ENCODE measurements around the gene SLFN12L.
A peak's percentile ranks its signal among the peaks of the same experiment; 100 is the strongest.

Gene SLFN12L

DNA sequence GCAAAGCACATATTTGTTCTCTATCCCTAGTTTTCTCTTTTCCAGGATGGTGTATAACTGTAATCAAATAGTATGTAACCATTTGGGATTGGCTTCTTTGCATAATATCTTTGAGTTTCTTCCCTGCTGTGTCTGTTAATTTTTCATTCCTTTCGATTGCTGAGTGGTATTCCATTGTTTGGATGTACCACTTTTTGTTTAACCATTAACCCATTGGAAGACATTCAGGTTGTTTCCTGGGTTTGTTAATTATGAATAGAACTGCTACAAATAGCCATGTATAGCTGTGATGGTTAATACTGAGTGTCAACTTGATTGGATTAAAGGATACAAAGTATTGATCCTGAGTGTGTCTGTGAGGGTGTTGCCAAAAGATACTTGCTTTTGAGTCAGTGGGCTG, 84.3 kb downstream of the SLFN12L start:
- DNase-seq = no peak
- WGBS (ENCODE audit: extremely low coverage, insufficient coverage, low lambda C conversion rate) = no CpG with 5 or more reads among the region's 1 CpG
- Histone ChIP-seq H3K27ac (ENCODE audit: low read depth, low read length) (no peak overlapping the region), H3K56ac (ENCODE audit: low read length) (no peak overlapping the region), H2AK5ac (ENCODE audit: low read length) (no peak overlapping the region), H3K27me3 (ENCODE audit: insufficient read depth, low read length, poor library complexity) (peaks cover 7% of the 10 kb centered on the region), H3K4me1 (ENCODE audit: control insufficient read depth, low read depth, low read length) (no peaks in the 10 kb centered on the region), H2BK15ac (replicated peaks; ENCODE audit: low read depth) (no peak overlapping the region), H2BK120ac (ENCODE audit: low read depth, low read length) (no peak overlapping the region), H3K4ac (ENCODE audit: low read depth, low read length) (no peak overlapping the region), H3K23ac (ENCODE audit: low read length) (no peak overlapping the region), H4K5ac (ENCODE audit: low read length) (no peak overlapping the region), H3K9ac (ENCODE audit: low read length) (no peak overlapping the region), H3K18ac (ENCODE audit: low read length) (no peak overlapping the region), H2BK5ac (ENCODE audit: low read length) (no peak overlapping the region), H3K36me3 (ENCODE audit: control insufficient read depth, insufficient read depth, low read length) (no peaks in the 10 kb centered on the region), H3K79me1 (ENCODE audit: low read length) (no peaks in the 10 kb centered on the region), H4K8ac (ENCODE audit: low read depth, low read length) (no peak overlapping the region), H3K4me2 (ENCODE audit: low read length) (no peak overlapping the region), H3K4me3 (ENCODE audit: low read length) (no peak overlapping the region), H3K79me2 (ENCODE audit: control insufficient read depth, insufficient read depth, low read length) (no peaks in the 10 kb centered on the region)

DNA sequence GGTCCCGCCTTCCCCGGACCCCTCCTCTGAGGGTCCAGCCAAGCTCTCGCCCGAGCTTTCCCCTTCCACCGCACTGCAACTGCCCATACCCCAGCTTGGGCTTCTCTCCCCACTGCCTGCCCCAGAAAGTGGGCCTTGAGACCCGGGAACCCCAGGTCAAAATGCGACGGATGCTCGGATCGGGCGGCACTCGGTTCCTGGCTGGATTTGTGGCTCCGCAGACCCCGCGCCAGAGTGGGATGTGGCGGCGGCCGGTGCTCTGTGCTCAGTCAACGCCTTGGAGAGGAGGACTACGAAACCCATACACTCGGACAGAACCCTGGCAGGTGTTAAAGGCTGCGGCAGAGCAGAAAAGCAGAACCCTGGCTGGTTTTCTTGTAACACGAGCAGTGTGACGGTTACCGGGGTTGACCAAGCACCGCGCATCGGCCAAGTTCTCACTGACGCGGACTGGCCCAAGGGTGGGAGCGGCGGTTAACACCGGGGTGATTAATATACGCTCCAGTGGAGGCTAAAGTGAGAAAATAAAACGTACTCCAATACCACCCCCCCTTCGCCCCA, 88.0 kb downstream of the SLFN12L start:
- no CpG with 5 or more reads among the region's 36 CpGs for WGBS (ENCODE audit: extremely low coverage, insufficient coverage, low lambda C conversion rate)
- no peak overlapping the region for H4K8ac ChIP-seq (ENCODE audit: low read depth, low read length)
- no peak overlapping the region for H2BK120ac ChIP-seq (ENCODE audit: low read depth, low read length)
- peak overlapping the region; percentile 82 for H3K56ac ChIP-seq (ENCODE audit: low read length)
- no peak overlapping the region for H3K18ac ChIP-seq (ENCODE audit: low read length)
- no peak overlapping the region for H3K4me3 ChIP-seq (ENCODE audit: low read length)
- H2BK15ac ChIP-seq (replicated peaks; ENCODE audit: low read depth) = no peak overlapping the region
- H3K4me1 ChIP-seq (ENCODE audit: control insufficient read depth, low read depth, low read length) = no peaks in the 10 kb centered on the region
- H3K4me2 ChIP-seq (ENCODE audit: low read length) = peak overlapping the region; percentile 80
- H4K5ac ChIP-seq (ENCODE audit: low read length) = no peak overlapping the region
- H3K23ac ChIP-seq (ENCODE audit: low read length) = no peak overlapping the region
- H3K36me3 ChIP-seq (ENCODE audit: control insufficient read depth, insufficient read depth, low read length) = no peaks in the 10 kb centered on the region
- no peaks in the 10 kb centered on the region for H3K79me1 ChIP-seq (ENCODE audit: low read length)
- H2BK5ac ChIP-seq (ENCODE audit: low read length) = no peak overlapping the region
- peak; percentile 42 for DNase-seq
- H2AK5ac ChIP-seq (ENCODE audit: low read length) = no peak overlapping the region
- no peak overlapping the region for H3K27ac ChIP-seq (ENCODE audit: low read depth, low read length)
- H3K79me2 ChIP-seq (ENCODE audit: control insufficient read depth, insufficient read depth, low read length) = no peaks in the 10 kb centered on the region
- H3K4ac ChIP-seq (ENCODE audit: low read depth, low read length) = no peak overlapping the region
- peaks cover 7% of the 10 kb centered on the region for H3K27me3 ChIP-seq (ENCODE audit: insufficient read depth, low read length, poor library complexity)
- H3K9ac ChIP-seq (ENCODE audit: low read length) = peak overlapping the region; percentile 63

GRCh38 chr17:35448899-35449227, 88.6 kb downstream of the SLFN12L start:
- Histone ChIP-seq H2AK5ac (ENCODE audit: low read length) (no peak overlapping the region), H3K79me1 (ENCODE audit: low read length) (no peaks in the 10 kb centered on the region), H3K79me2 (ENCODE audit: control insufficient read depth, insufficient read depth, low read length) (no peaks in the 10 kb centered on the region), H4K8ac (ENCODE audit: low read depth, low read length) (no peak overlapping the region), H2BK120ac (ENCODE audit: low read depth, low read length) (no peak overlapping the region), H3K9ac (ENCODE audit: low read length) (no peak overlapping the region), H3K23ac (ENCODE audit: low read length) (peak overlapping the region; percentile 83), H3K27me3 (ENCODE audit: insufficient read depth, low read length, poor library complexity) (peaks cover 7% of the 10 kb centered on the region), H4K5ac (ENCODE audit: low read length) (no peak overlapping the region), H3K36me3 (ENCODE audit: control insufficient read depth, insufficient read depth, low read length) (no peaks in the 10 kb centered on the region), H3K27ac (ENCODE audit: low read depth, low read length) (no peak overlapping the region), H3K4me3 (ENCODE audit: low read length) (no peak overlapping the region), H3K4me2 (ENCODE audit: low read length) (peak overlapping the region; percentile 89), H3K4me1 (ENCODE audit: control insufficient read depth, low read depth, low read length) (no peaks in the 10 kb centered on the region), H3K56ac (ENCODE audit: low read length) (peak overlapping the region; percentile 82), H3K18ac (ENCODE audit: low read length) (no peak overlapping the region), H2BK5ac (ENCODE audit: low read length) (no peak overlapping the region), H3K4ac (ENCODE audit: low read depth, low read length) (no peak overlapping the region), H2BK15ac (replicated peaks; ENCODE audit: low read depth) (no peak overlapping the region)
- no CpG with 5 or more reads among the region's 16 CpGs for WGBS (ENCODE audit: extremely low coverage, insufficient coverage, low lambda C conversion rate)
- no peak for DNase-seq

GRCh38 chr17:35448214-35448898, 89.1 kb downstream of the SLFN12L start, which contains the start of gene SLFN13:
Gene SLFN13 (minus strand): TSS chr17:35448766. CDS start chr17:35445680, 3,086 bp downstream.
- H3K4me3 ChIP-seq (ENCODE audit: low read length) = peak within 1 kb of the TSS; percentile 26
- H2BK15ac ChIP-seq (replicated peaks; ENCODE audit: low read depth) = no peak within 1 kb of the TSS
- no peak within 1 kb of the TSS for H4K5ac ChIP-seq (ENCODE audit: low read length)
- peak within 1 kb of the TSS; percentile 59 for H3K27ac ChIP-seq (ENCODE audit: low read depth, low read length)
- no peaks in the 10 kb centered on the region for H3K4me1 ChIP-seq (ENCODE audit: control insufficient read depth, low read depth, low read length)
- DNase-seq = peak; percentile 97
- no CpG with 5 or more reads among the region's 44 CpGs for WGBS (ENCODE audit: extremely low coverage, insufficient coverage, low lambda C conversion rate)
- H3K4ac ChIP-seq (ENCODE audit: low read depth, low read length) = peak within 1 kb of the TSS; percentile 85
- no peaks in the 10 kb centered on the region for H3K79me2 ChIP-seq (ENCODE audit: control insufficient read depth, insufficient read depth, low read length)
- H3K79me1 ChIP-seq (ENCODE audit: low read length) = no peaks in the 10 kb centered on the region
- H2AK5ac ChIP-seq (ENCODE audit: low read length) = no peak within 1 kb of the TSS
- peak within 1 kb of the TSS; percentile 89 for H3K4me2 ChIP-seq (ENCODE audit: low read length)
- no peak within 1 kb of the TSS for H2BK5ac ChIP-seq (ENCODE audit: low read length)
- H3K23ac ChIP-seq (ENCODE audit: low read length) = peak within 1 kb of the TSS; percentile 83
- H3K27me3 ChIP-seq (ENCODE audit: insufficient read depth, low read length, poor library complexity) = peaks cover 7% of the 10 kb centered on the region
- no peak within 1 kb of the TSS for H2BK120ac ChIP-seq (ENCODE audit: low read depth, low read length)
- H4K8ac ChIP-seq (ENCODE audit: low read depth, low read length) = no peak within 1 kb of the TSS
- H3K9ac ChIP-seq (ENCODE audit: low read length) = peak within 1 kb of the TSS; percentile 80
- H3K36me3 ChIP-seq (ENCODE audit: control insufficient read depth, insufficient read depth, low read length) = no peaks in the 10 kb centered on the region
- H3K18ac ChIP-seq (ENCODE audit: low read length) = peak within 1 kb of the TSS; percentile 94
- peak within 1 kb of the TSS; percentile 92 for H3K56ac ChIP-seq (ENCODE audit: low read length)

DNA sequence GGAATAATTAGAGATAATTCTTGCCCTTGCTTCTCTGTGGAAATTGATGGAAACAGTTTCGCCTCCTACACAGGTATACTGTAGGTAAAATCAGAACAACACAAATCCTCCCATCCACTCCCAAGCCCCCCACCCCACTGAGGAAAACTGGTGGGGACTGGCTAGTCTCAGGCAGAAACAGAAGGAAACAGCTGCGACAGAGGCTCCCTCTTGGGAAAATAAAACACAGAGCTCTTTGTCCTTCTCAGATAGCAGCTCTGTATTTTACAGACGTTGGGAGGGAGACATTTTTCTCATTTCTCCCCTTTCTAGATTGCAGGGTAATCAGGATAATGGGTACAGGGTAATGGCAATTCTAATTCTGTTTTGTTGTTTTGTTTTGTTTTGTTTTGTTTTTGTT, 90.0 kb downstream of the SLFN12L start:
- peaks cover 7% of the 10 kb centered on the region for H3K27me3 ChIP-seq (ENCODE audit: insufficient read depth, low read length, poor library complexity)

GRCh38 chr17:35438433-35438832, 99.0 kb downstream of the SLFN12L start:
- Histone ChIP-seq H3K4me2 (ENCODE audit: low read length) (no peak overlapping the region), H3K79me2 (ENCODE audit: control insufficient read depth, insufficient read depth, low read length) (no peaks in the 10 kb centered on the region), H2BK5ac (ENCODE audit: low read length) (no peak overlapping the region), H4K5ac (ENCODE audit: low read length) (no peak overlapping the region), H3K27ac (ENCODE audit: low read depth, low read length) (no peak overlapping the region), H2BK15ac (replicated peaks; ENCODE audit: low read depth) (no peak overlapping the region), H3K9ac (ENCODE audit: low read length) (no peak overlapping the region), H3K4ac (ENCODE audit: low read depth, low read length) (no peak overlapping the region), H3K18ac (ENCODE audit: low read length) (no peak overlapping the region), H3K27me3 (ENCODE audit: insufficient read depth, low read length, poor library complexity) (no peaks in the 10 kb centered on the region), H2BK120ac (ENCODE audit: low read depth, low read length) (no peak overlapping the region), H3K79me1 (ENCODE audit: low read length) (no peaks in the 10 kb centered on the region), H3K4me1 (ENCODE audit: control insufficient read depth, low read depth, low read length) (peaks cover 3% of the 10 kb centered on the region), H3K56ac (ENCODE audit: low read length) (no peak overlapping the region), H2AK5ac (ENCODE audit: low read length) (no peak overlapping the region), H4K8ac (ENCODE audit: low read depth, low read length) (no peak overlapping the region), H3K36me3 (ENCODE audit: control insufficient read depth, insufficient read depth, low read length) (no peaks in the 10 kb centered on the region), H3K4me3 (ENCODE audit: low read length) (no peak overlapping the region), H3K23ac (ENCODE audit: low read length) (no peak overlapping the region)
- no peak for DNase-seq

More for the DNA sequence above, 90.0 kb downstream of the SLFN12L start:
- H3K23ac ChIP-seq (ENCODE audit: low read length) = no peak overlapping the region
- peak overlapping the region; percentile 1 for H3K4me2 ChIP-seq (ENCODE audit: low read length)
- H2AK5ac ChIP-seq (ENCODE audit: low read length) = no peak overlapping the region
- no CpG with 5 or more reads among the region's 3 CpGs for WGBS (ENCODE audit: extremely low coverage, insufficient coverage, low lambda C conversion rate)
- no peaks in the 10 kb centered on the region for H3K79me1 ChIP-seq (ENCODE audit: low read length)
- H3K18ac ChIP-seq (ENCODE audit: low read length) = peak overlapping the region; percentile 94
- H4K8ac ChIP-seq (ENCODE audit: low read depth, low read length) = peak overlapping the region; percentile 91
- H3K4me3 ChIP-seq (ENCODE audit: low read length) = no peak overlapping the region
- H2BK5ac ChIP-seq (ENCODE audit: low read length) = no peak overlapping the region
- no peak overlapping the region for H2BK120ac ChIP-seq (ENCODE audit: low read depth, low read length)
- H3K79me2 ChIP-seq (ENCODE audit: control insufficient read depth, insufficient read depth, low read length) = no peaks in the 10 kb centered on the region
- no peaks in the 10 kb centered on the region for H3K36me3 ChIP-seq (ENCODE audit: control insufficient read depth, insufficient read depth, low read length)
- no peak overlapping the region for H2BK15ac ChIP-seq (replicated peaks; ENCODE audit: low read depth)
- peak overlapping the region; percentile 53 for H3K9ac ChIP-seq (ENCODE audit: low read length)
- H3K27ac ChIP-seq (ENCODE audit: low read depth, low read length) = no peak overlapping the region
- no peak for DNase-seq
- peak overlapping the region; percentile 63 for H3K56ac ChIP-seq (ENCODE audit: low read length)
- H3K4ac ChIP-seq (ENCODE audit: low read depth, low read length) = peak overlapping the region; percentile 85
- no peaks in the 10 kb centered on the region for H3K4me1 ChIP-seq (ENCODE audit: control insufficient read depth, low read depth, low read length)
- H4K5ac ChIP-seq (ENCODE audit: low read length) = no peak overlapping the region

Measured in mesendoderm (in vitro differentiated cells).